IMR-90 (cell line): ENCODE data around the gene THADA. TPM values are rescaled to one million over a fixed set of nuclear protein-coding genes. Genes with fewer than 3 reads are reported as not detected.

ENCODE experiments used
- ATAC-seq: fragments of 200-7000 bp; cut with Tn5 transposase; 2 replicates; pipeline ENCODE4 v1.9.1; 2020; ENCODE audit warnings: low read depth, mild to moderate bottlenecking, moderate library complexity
- BruUV-seq: library from RNA; stranded (reverse); fragments of 400-500 nt; replicated peaks from 2 replicates; lab custom pipeline; 2021; lab: Mats Ljungman, UMichigan
- CTCF ChIA-PET: fragments of 300-600 bp; formaldehyde crosslinking; extraction: SDS; loops from one replicate; lab custom pipeline; 2021; ENCODE audit warnings: antibody characterized with exemption; lab: Yijun Ruan, JAX
- POLR2A ChIA-PET: fragments of 300-600 bp; sonication (Branson Sonifier 250); formaldehyde crosslinking; loops from one replicate; lab custom pipeline; 2022; ENCODE audit warnings: antibody characterized with exemption; ENCODE audit not compliant: unreplicated experiment; lab: Charles Lee
- DNase-seq: peaks from one replicate; pipeline ENCODE4 v3.0.0; 2013
- H2AFZ ChIP-seq: replicated peaks from 2 replicates; pipeline ENCODE3; 2013; ENCODE audit warnings: low read length, mild to moderate bottlenecking; ENCODE audit not compliant: poor library complexity
- H2AK5ac ChIP-seq: 2 replicates; pipeline ENCODE4 v1.6.1; 2013; ENCODE audit warnings: low read depth, low read length, inconsistent platforms
- H2AK9ac ChIP-seq: replicated peaks from 2 replicates; pipeline ENCODE3; 2013; ENCODE audit warnings: mild to moderate bottlenecking, low read depth, low read length, moderate library complexity; ENCODE audit not compliant: poor library complexity
- H2BK120ac ChIP-seq: 2 replicates; pipeline ENCODE4 v1.6.1; 2013; ENCODE audit warnings: low read depth, low read length, inconsistent platforms
- H2BK15ac ChIP-seq: 3 replicates; pipeline ENCODE4 v1.6.1; 2013; ENCODE audit warnings: low read depth, low read length, inconsistent platforms
- H2BK20ac ChIP-seq: 2 replicates; pipeline ENCODE4 v1.6.1; 2013; ENCODE audit warnings: low read depth, mild to moderate bottlenecking, inconsistent platforms, low read length, moderate library complexity
- H2BK5ac ChIP-seq: 2 replicates; pipeline ENCODE4 v1.6.1; 2013; ENCODE audit warnings: mild to moderate bottlenecking, low read depth, low read length, inconsistent platforms; ENCODE audit not compliant: poor library complexity, severe bottlenecking
- H3K14ac ChIP-seq: replicated peaks from 2 replicates; pipeline ENCODE4 v1.6.1; 2013; ENCODE audit warnings: low read depth, low read length, inconsistent platforms
- H3K18ac ChIP-seq: 2 replicates; pipeline ENCODE4 v1.6.1; 2013; ENCODE audit warnings: low read depth, low read length, control low read depth
- H3K23ac ChIP-seq: 2 replicates; pipeline ENCODE4 v1.6.1; 2013; ENCODE audit warnings: low read depth, low read length, inconsistent platforms
- H3K27ac ChIP-seq: 2 replicates; pipeline ENCODE4 v1.5.1; 2013; ENCODE audit warnings: mild to moderate bottlenecking, control low read depth, low read length; ENCODE audit not compliant: insufficient read depth
- H3K27me3 ChIP-seq: 2 replicates; pipeline ENCODE4 v1.6.1; 2013; ENCODE audit warnings: low read length; ENCODE audit not compliant: control insufficient read depth, insufficient read depth
- H3K36me3 ChIP-seq: 2 replicates; pipeline ENCODE4 v1.6.1; 2013; ENCODE audit warnings: low read length, mixed read lengths; ENCODE audit not compliant: control insufficient read depth, insufficient read depth
- H3K4ac ChIP-seq: 2 replicates; pipeline ENCODE4 v1.6.1; 2013; ENCODE audit warnings: low read depth, low read length, inconsistent platforms
- H3K4me1 ChIP-seq: 2 replicates; pipeline ENCODE4 v1.6.1; 2013; ENCODE audit warnings: low read length, mixed read lengths; ENCODE audit not compliant: control insufficient read depth, insufficient read depth
- H3K4me2 ChIP-seq: 2 replicates; pipeline ENCODE4 v1.6.1; 2013; ENCODE audit warnings: low read depth, mild to moderate bottlenecking, control low read depth, low read length, moderate library complexity
- H3K4me3 ChIP-seq: 2 replicates; pipeline ENCODE4 v1.5.1; 2013; ENCODE audit warnings: low read depth, mild to moderate bottlenecking, control low read depth, low read length, moderate library complexity; ENCODE audit not compliant: insufficient read depth
- H3K56ac ChIP-seq: 2 replicates; pipeline ENCODE4 v1.6.1; 2013; ENCODE audit warnings: low read length, inconsistent platforms; ENCODE audit not compliant: insufficient read depth; ENCODE audit errors: extremely low read depth
- H3K79me1 ChIP-seq, 2 experiments: 2 replicates each; pipeline ENCODE4 v1.6.1; 2013; ENCODE audit warnings: low read length in 2 of 2, inconsistent platforms in 1 of 2, low read depth in 1 of 2
- H3K9ac ChIP-seq: 2 replicates; pipeline ENCODE4 v1.6.1; 2013; ENCODE audit warnings: low read depth, low read length, control low read depth
- H3K9me1 ChIP-seq: 2 replicates; pipeline ENCODE4 v1.6.1; 2013; ENCODE audit warnings: low read length, inconsistent platforms; ENCODE audit not compliant: insufficient read depth
- H3K9me3 ChIP-seq: 2 replicates; pipeline ENCODE4 v1.6.1; 2013; ENCODE audit warnings: low read length; ENCODE audit not compliant: control insufficient read depth, insufficient read depth
- H4K20me1 ChIP-seq: 2 replicates; pipeline ENCODE4 v1.6.1; 2013; ENCODE audit warnings: low read length, inconsistent platforms; ENCODE audit not compliant: insufficient read depth
- H4K5ac ChIP-seq: 2 replicates; pipeline ENCODE4 v1.6.1; 2013; ENCODE audit warnings: mild to moderate bottlenecking, low read depth, low read length, control low read depth
- H4K8ac ChIP-seq, 2 experiments: 2 replicates each; pipeline ENCODE4 v1.6.1; 2013; ENCODE audit warnings: low read depth in 2 of 2, low read length in 2 of 2, control low read depth in 1 of 2, inconsistent platforms in 1 of 2
- H4K91ac ChIP-seq: 2 replicates; pipeline ENCODE4 v1.6.1; 2013; ENCODE audit warnings: low read depth, low read length, inconsistent platforms; ENCODE audit not compliant: insufficient read depth
- FOS ChIP-seq: fragments of 150-350 bp; IDR thresholded peaks from 2 replicates; pipeline ENCODE4 v1.6.1; 2016; ENCODE audit warnings: low read depth, low read length
- NFE2L2 ChIP-seq: fragments of 150-350 bp; IDR thresholded peaks from 2 replicates; pipeline ENCODE4 v1.6.1; 2016; ENCODE audit warnings: low read depth, mild to moderate bottlenecking, low read length
- WGBS, 2 experiments: methylation state at CpG; one replicate each; pipeline versions ENCODE4 v1.1.5 to v1.1.7; 2013; ENCODE audit warnings: missing lambda C conversion rate in 2 of 2; ENCODE audit not compliant: insufficient read length in 1 of 2; ENCODE audit errors: extremely low coverage in 2 of 2; 5-methylcytosine and 5-hydroxymethylcytosine counted together
- dilution Hi-C: fragments of 300-500 bp; cut with HindIII; formaldehyde crosslinking; loops from one replicate; pipeline ENCODE4 v1.14.3; 2018; ENCODE audit warnings: low sequenced_read_pairs; ENCODE audit not compliant: unreplicated experiment
- in situ Hi-C: fragments of 300-500 bp; cut with MboI; formaldehyde crosslinking; loops from 3 replicates; pipeline ENCODE4 v1.14.3; 2019; ENCODE audit warnings: low sequenced_read_pairs, inconsistent platforms, mixed read lengths
- intact Hi-C: fragments of 100-400 bp; cut with micrococcal nuclease; formaldehyde crosslinking; loops from 2 replicates; pipeline ENCODE4 v1.10.0; 2022
- polyA plus RNA-seq, 3 experiments: library from polyadenylated mRNA; depleted of rRNA; stranded (reverse); fragments of >200 nt; gene quantifications; 2 replicates each; pipeline ENCODE4 v1.2.3, GENCODE V29; 2012; ENCODE audit warnings: low replicate concordance in 1 of 3
- total RNA-seq: library from RNA; depleted of rRNA; stranded (reverse); fragments of >200 nt; gene quantifications from 2 replicates; pipeline ENCODE4 v1.2.3, GENCODE V29; 2012

The THADA gene
- total and polyA plus RNA-seq, 2 of the 4 experiments (the other 2 are of a cell fraction) = 10.5 to 21.3 TPM

- intact Hi-C loops = loop anchor here (5.0 kb wide), 1 partner anchor 42 kb away; no protein-coding TSS in a partner anchor
- Histone ChIP-seq H3K9ac (no peak overlapping the region), H3K4me1 (peaks cover 15% of the 10 kb centered on the region), H2BK5ac (peak overlapping the region; percentile 73), H2AFZ (no peak overlapping the region), H3K27ac (peak overlapping the region; percentile 98; the same call in 1 of the 2 replicates), H3K4me2 (peak overlapping the region; percentile 34; the same call in 1 of the 2 replicates), H3K9me3 (no peaks in the 10 kb centered on the region), H2AK9ac (no peak overlapping the region), H4K91ac (no peak overlapping the region), H2BK20ac (peak overlapping the region; percentile 78), H3K56ac (no peak overlapping the region), H3K79me1 (peaks cover 0 to 3% of the 10 kb centered on the region in 2 experiments; a peak in 1 of 4 replicates), H3K4ac (peak overlapping the region; percentile 77), H3K4me3 (no peak overlapping the region), H3K9me1 (peaks cover 10% of the 10 kb centered on the region; the same call in 1 of the 2 replicates), H4K5ac (peak overlapping the region; percentile 80; the same call in 1 of the 2 replicates), H2BK15ac (peak overlapping the region; percentile 35; the same call in 1 of the 3 replicates), H4K8ac (peak overlapping the region in 1 of 2 experiments; percentile 56; a peak in 1 of 4 replicates), H2BK120ac (peak overlapping the region; percentile 79), H3K14ac (peak overlapping the region; percentile 10; the same call in 1 of the 2 replicates), H3K36me3 (no peaks in the 10 kb centered on the region), H3K18ac (peak overlapping the region; percentile 91), H4K20me1 (peaks cover 4% of the 10 kb centered on the region; the same call in 1 of the 2 replicates), H3K23ac (no peak overlapping the region; the same call in 1 of the 2 replicates), H3K27me3 (no peaks in the 10 kb centered on the region), H2AK5ac (peak overlapping the region; percentile 82; the same call in 1 of the 2 replicates)
- WGBS, 2 experiments = no CpG with 5 or more reads among the region's 4 CpGs
- TF ChIP-seq FOS (peak; percentile 69; the same call in 1 of the 2 replicates), NFE2L2 (no peak)
- CTCF ChIA-PET = no interaction called here
- ATAC-seq = peak; percentile 83
- peak; percentile 87 for DNase-seq
- BruUV-seq = no TSS peak
- dilution Hi-C loops = no loop called here
- in situ Hi-C loops = no loop called here
- POLR2A ChIA-PET = no interaction called here
Measured at GRCh38 chr2:43399515-43400264, 196.1 kb downstream of the THADA start.
